Measurements from ENCODE around the gene CCDC68. TPM values are rescaled to one million over a fixed set of nuclear protein-coding genes. Genes with fewer than 3 reads are reported as not detected.

CCDC68 gene
- total and polyA plus RNA-seq, 2 of the 4 experiments (the other 2 are of a cell fraction): 0.46 to 0.54 TPM

- Histone ChIP-seq H2AK5ac (ENCODE audit: low read depth, low read length) (no peak overlapping the region), H3K14ac (replicated peaks; ENCODE audit: low read depth, low read length) (no peak overlapping the region), H4K20me1 (ENCODE audit: insufficient read depth, low read length) (no peaks in the 10 kb centered on the region), H2BK15ac (ENCODE audit: low read depth, low read length) (no peak overlapping the region), H4K8ac (ENCODE audit: low read depth in 2 of 2, low read length in 2 of 2) (no peak overlapping the region), H3K9ac (ENCODE audit: low read depth, low read length) (no peak overlapping the region), H3K9me1 (ENCODE audit: insufficient read depth, low read length) (no peaks in the 10 kb centered on the region), H3K56ac (ENCODE audit: extremely low read depth, insufficient read depth, low read length) (no peak overlapping the region), H2AFZ (replicated peaks; ENCODE audit: low read length, poor library complexity) (no peak overlapping the region), H3K27me3 (ENCODE audit: control insufficient read depth, insufficient read depth, low read length) (no peaks in the 10 kb centered on the region; the same call in 1 of the 2 replicates), H3K18ac (ENCODE audit: low read depth, low read length) (no peak overlapping the region), H3K4ac (ENCODE audit: low read depth, low read length) (no peak overlapping the region), H2BK120ac (ENCODE audit: low read depth, low read length) (no peak overlapping the region), H3K4me2 (ENCODE audit: low read depth, low read length) (no peak overlapping the region), H3K79me1 (ENCODE audit: low read depth in 1 of 2, low read length in 2 of 2) (no peaks in the 10 kb centered on the region), H4K5ac (ENCODE audit: low read depth, low read length) (no peak overlapping the region), H3K4me3 (ENCODE audit: insufficient read depth, low read depth, low read length) (no peak overlapping the region), H3K36me3 (ENCODE audit: control insufficient read depth, insufficient read depth, low read length) (no peaks in the 10 kb centered on the region), H3K9me3 (ENCODE audit: control insufficient read depth, insufficient read depth, low read length) (no peaks in the 10 kb centered on the region), H2AK9ac (replicated peaks; ENCODE audit: low read depth, low read length, poor library complexity) (no peak overlapping the region), H4K91ac (ENCODE audit: insufficient read depth, low read depth, low read length) (no peak overlapping the region), H2BK20ac (ENCODE audit: low read depth, low read length) (no peak overlapping the region), H3K23ac (ENCODE audit: low read depth, low read length) (no peak overlapping the region), H2BK5ac (ENCODE audit: low read depth, low read length, poor library complexity, severe bottlenecking) (no peak overlapping the region), H3K27ac (ENCODE audit: insufficient read depth, low read length) (no peak overlapping the region), H3K4me1 (ENCODE audit: control insufficient read depth, insufficient read depth, low read length) (peaks cover 2% of the 10 kb centered on the region; the same call in 1 of the 2 replicates)
- WGBS, 2 experiments (ENCODE audit: extremely low coverage in 2 of 2, insufficient read length in 1 of 2): no CpG with 5 or more reads among the region's 2 CpGs
- ChIA-PET CTCF (no interaction called here), POLR2A (ENCODE audit: unreplicated experiment) (no interaction called here)
- intact Hi-C loops (cut with micrococcal nuclease) (no loop called here), in situ Hi-C loops (cut with MboI; ENCODE audit: low sequenced_read_pairs) (no loop called here), dilution Hi-C loops (cut with HindIII; ENCODE audit: low sequenced_read_pairs, unreplicated experiment) (no loop called here)
- ATAC-seq (ENCODE audit: low read depth) (no peak), DNase-seq (no peak)
- TF ChIP-seq CTCF (conservative IDR thresholded peaks at IDR 0.05; ENCODE audit: low read depth, low read length) (no peak), NFE2L2 (IDR thresholded peaks at IDR 0.05; ENCODE audit: low read depth, low read length) (no peak), MAZ (IDR thresholded peaks at IDR 0.05; ENCODE audit: borderline replicate concordance, low read depth, low read length) (no peak), BHLHE40 (IDR thresholded peaks at IDR 0.05; ENCODE audit: low read depth, low read length) (no peak), CHD1 (IDR thresholded peaks at IDR 0.05; ENCODE audit: low read depth, low read length) (no peak), CEBPB (IDR thresholded peaks at IDR 0.05; ENCODE audit: low read depth, low read length) (no peak), RCOR1 (IDR thresholded peaks at IDR 0.05; ENCODE audit: insufficient replicate concordance, low read length) (no peak), POLR2A (IDR thresholded peaks at IDR 0.05; ENCODE audit: low read depth, low read length) (no peak), ELK1 (IDR thresholded peaks at IDR 0.05; ENCODE audit: borderline replicate concordance, low read depth, low read length) (no peak), RFX5 (IDR thresholded peaks at IDR 0.05; ENCODE audit: low read depth, low read length) (no peak), FOS (IDR thresholded peaks at IDR 0.05; ENCODE audit: low read depth, low read length) (no peak)
- BruUV-seq (replicated peaks): no TSS peak
These were observed 70.9 kb downstream of the CCDC68 start for GRCh38 chr18:54888378-54888777.

Measured in IMR-90 (cell line).